H9 (cell line): Measurements from ENCODE around the gene PGAM4. TPM values are rescaled to one million over a fixed set of nuclear protein-coding genes. Genes with fewer than 3 reads are reported as not detected.
"Not testable (repeated sequence)": the region's sequence is repeated elsewhere in the genome, so short reads cannot be mapped to it uniquely, and the experiment has no call there.

ENCODE experiments used
- DNase-seq: peaks from one replicate; pipeline ENCODE4 v3.0.0-alpha.2; 2017
- H2AFZ ChIP-seq: one replicate; pipeline ENCODE4 v1.6.1; 2013; ENCODE audit warnings: mild to moderate bottlenecking, low read length, control low read depth, moderate library complexity
- H2AK5ac ChIP-seq: 2 replicates; pipeline ENCODE4 v1.6.1; 2013; ENCODE audit warnings: low read length, control low read depth, mixed read lengths; ENCODE audit not compliant: insufficient read length
- H2BK120ac ChIP-seq: one replicate; pipeline ENCODE4 v1.6.1; 2013; ENCODE audit warnings: low read depth, mild to moderate bottlenecking, low read length, control low read depth, inconsistent platforms; ENCODE audit not compliant: poor library complexity, severe bottlenecking
- H2BK12ac ChIP-seq: 2 replicates; pipeline ENCODE4 v1.6.1; 2013; ENCODE audit warnings: low read length, control low read depth, mixed read lengths, low read depth; ENCODE audit not compliant: insufficient read length
- H2BK15ac ChIP-seq: 2 replicates; pipeline ENCODE4 v1.6.1; 2013; ENCODE audit warnings: low read depth, low read length, control low read depth
- H2BK20ac ChIP-seq: one replicate; pipeline ENCODE4 v1.6.1; 2013; ENCODE audit warnings: low read depth, mild to moderate bottlenecking, low read length, control low read depth, inconsistent platforms; ENCODE audit not compliant: poor library complexity, severe bottlenecking
- H2BK5ac ChIP-seq: 2 replicates; pipeline ENCODE4 v1.6.1; 2013; ENCODE audit warnings: low read length, control low read depth, mixed read lengths; ENCODE audit not compliant: insufficient read length
- H3K14ac ChIP-seq: 2 replicates; pipeline ENCODE4 v1.6.1; 2013; ENCODE audit warnings: low read length, control low read depth; ENCODE audit not compliant: insufficient read depth
- H3K18ac ChIP-seq: 2 replicates; pipeline ENCODE4 v1.6.1; 2013; ENCODE audit warnings: low read depth, mild to moderate bottlenecking, mixed read lengths, low read length, control low read depth; ENCODE audit not compliant: insufficient read length
- H3K23ac ChIP-seq: 2 replicates; pipeline ENCODE4 v1.6.1; 2013; ENCODE audit warnings: low read length, control low read depth, mixed read lengths, low read depth; ENCODE audit not compliant: insufficient read length
- H3K23me2 ChIP-seq: 2 replicates; pipeline ENCODE4 v1.6.1; 2013; ENCODE audit warnings: low read depth, mild to moderate bottlenecking, mixed read lengths, low read length, control low read depth; ENCODE audit not compliant: insufficient read length, poor library complexity, severe bottlenecking
- H3K27ac ChIP-seq: 2 replicates; pipeline ENCODE4 v1.5.1; 2013; ENCODE audit warnings: low read length, control low read depth, mixed read lengths, low read depth; ENCODE audit not compliant: insufficient read length
- H3K27me3 ChIP-seq: 2 replicates; pipeline ENCODE4 v1.6.1; 2013; ENCODE audit warnings: low read length, control low read depth, inconsistent platforms; ENCODE audit not compliant: insufficient read depth
- H3K4ac ChIP-seq: 2 replicates; pipeline ENCODE4 v1.6.1; 2013; ENCODE audit warnings: low read depth, mild to moderate bottlenecking, control low read depth, inconsistent platforms, low read length, moderate library complexity
- H3K4me1 ChIP-seq: 2 replicates; pipeline ENCODE4 v1.6.1; 2013; ENCODE audit warnings: low read length, control low read depth, inconsistent platforms; ENCODE audit not compliant: insufficient read depth
- H3K4me2 ChIP-seq: 2 replicates; pipeline ENCODE4 v1.6.1; 2013; ENCODE audit warnings: low read length, control low read depth, mixed read lengths; ENCODE audit not compliant: insufficient read length, insufficient read depth
- H3K56ac ChIP-seq: 2 replicates; pipeline ENCODE4 v1.6.1; 2013; ENCODE audit warnings: low read depth, mild to moderate bottlenecking, mixed read lengths, low read length, control low read depth; ENCODE audit not compliant: insufficient read length
- H3K79me1 ChIP-seq: 2 replicates; pipeline ENCODE4 v1.6.1; 2013; ENCODE audit warnings: low read depth, mild to moderate bottlenecking, moderate library complexity, low read length, control low read depth, inconsistent platforms; ENCODE audit not compliant: insufficient read depth, poor library complexity, severe bottlenecking
- H3K79me2 ChIP-seq: 2 replicates; pipeline ENCODE4 v1.6.1; 2013; ENCODE audit warnings: low read length, control low read depth, inconsistent platforms; ENCODE audit not compliant: insufficient read depth
- H3K9ac ChIP-seq: 2 replicates; pipeline ENCODE4 v1.6.1; 2013; ENCODE audit warnings: low read length, control low read depth, mixed read lengths; ENCODE audit not compliant: insufficient read length; ENCODE audit errors: extremely low read depth
- H3K9me3 ChIP-seq: one replicate; pipeline ENCODE4 v1.6.1; 2013; ENCODE audit warnings: low read depth, low read length, inconsistent platforms; ENCODE audit not compliant: control insufficient read depth
- H3T11ph ChIP-seq: one replicate; pipeline ENCODE4 v1.6.1; 2013; ENCODE audit warnings: mild to moderate bottlenecking, low read length, control low read depth, inconsistent platforms
- H4K20me1 ChIP-seq: one replicate; pipeline ENCODE4 v1.6.1; 2013; ENCODE audit not compliant: control insufficient read depth, insufficient read length, insufficient read depth
- H4K5ac ChIP-seq: 2 replicates; pipeline ENCODE4 v1.6.1; 2013; ENCODE audit warnings: low read depth, mild to moderate bottlenecking, mixed read lengths, low read length, control low read depth; ENCODE audit not compliant: insufficient read length
- H4K8ac ChIP-seq: replicated peaks from 2 replicates; pipeline ENCODE4 v1.6.1; 2013; ENCODE audit warnings: low read length, control low read depth, mixed read lengths, low read depth; ENCODE audit not compliant: insufficient read length
- H4K91ac ChIP-seq: 2 replicates; pipeline ENCODE4 v1.6.1; 2013; ENCODE audit warnings: low read depth, mild to moderate bottlenecking, moderate library complexity, mixed read lengths, low read length, control low read depth; ENCODE audit not compliant: insufficient read length
- H3K27ac Mint-ChIP-seq, 3 experiments: 2 replicates in 2 of 3; 3 replicates in 1 of 3; pipeline ENCODE4 v1.8.0; 2020 to 2021; ENCODE audit warnings: mixed read lengths in 3 of 3, mild to moderate bottlenecking in 1 of 3, moderate library complexity in 1 of 3
- H3K27me3 Mint-ChIP-seq: 2 replicates; pipeline ENCODE4 v1.8.0; 2021; ENCODE audit warnings: low read depth, mild to moderate bottlenecking, moderate library complexity, mixed read lengths
- H3K36me3 Mint-ChIP-seq, 3 experiments: 2 replicates in 2 of 3; 3 replicates in 1 of 3; pipeline ENCODE4 v1.8.0; 2020 to 2021; ENCODE audit warnings: low read depth in 3 of 3, mixed read lengths in 3 of 3; ENCODE audit not compliant: insufficient read depth in 1 of 3
- H3K4me1 Mint-ChIP-seq, 2 experiments: 2 replicates each; pipeline ENCODE4 v1.8.0; 2020; ENCODE audit warnings: mixed read lengths in 2 of 2
- H3K4me3 Mint-ChIP-seq, 2 experiments: 2 replicates in 1 of 2; 3 replicates in 1 of 2; pipeline ENCODE4 v1.8.0; 2020 to 2021; ENCODE audit warnings: mild to moderate bottlenecking in 2 of 2, mixed read lengths in 2 of 2, moderate library complexity in 1 of 2
- H3K9me3 Mint-ChIP-seq, 2 experiments: 2 replicates in 1 of 2; 3 replicates in 1 of 2; pipeline ENCODE4 v1.8.0; 2020; ENCODE audit warnings: mild to moderate bottlenecking in 2 of 2, mixed read lengths in 2 of 2, moderate library complexity in 1 of 2
- CTCF ChIP-seq: fragments of 200-600 bp; sonication (generic); conservative IDR thresholded peaks from 3 replicates; pipeline ENCODE4 v1.8.0; 2021; ENCODE audit warnings: antibody characterized with exemption, mild to moderate bottlenecking
- WGBS: extraction: QIAGEN DNeasy Blood & Tissue Kit; methylation state at CpG from one replicate; pipeline ENCODE4 v1.1.7; 2013; ENCODE audit warnings: missing lambda C conversion rate, low lambda C conversion rate, mixed read lengths; ENCODE audit not compliant: insufficient read length; ENCODE audit errors: extremely low coverage; 5-methylcytosine and 5-hydroxymethylcytosine counted together
- total RNA-seq: library from RNA; stranded (reverse); gene quantifications from 2 replicates; pipeline ENCODE4 v1.2.1, GENCODE V29; 2021

The PGAM4 gene
- total RNA-seq, 1 experiment from 2014 or later = 0.52 TPM

- no peaks in the 10 kb centered on the region for H3K27me3 Mint-ChIP-seq
- Histone ChIP-seq H3K4me1 (no peaks in the 10 kb centered on the region), H2BK12ac (no peak overlapping the region), H3K4ac (no peak overlapping the region), H4K5ac (no peak overlapping the region), H3K79me1 (no peaks in the 10 kb centered on the region), H3K14ac (no peak overlapping the region), H2BK20ac (no peak overlapping the region), H3K9ac (no peak overlapping the region), H3K18ac (no peak overlapping the region), H3K56ac (no peak overlapping the region), H2BK5ac (no peak overlapping the region), H3K9me3 (peaks cover 24% of the 10 kb centered on the region), H3K27me3 (no peaks in the 10 kb centered on the region), H2AFZ (no peak overlapping the region), H4K8ac (no peak overlapping the region), H3K23me2 (no peaks in the 10 kb centered on the region), H3K27ac (no peak overlapping the region), H4K20me1 (no peaks in the 10 kb centered on the region), H3K4me2 (no peak overlapping the region), H2BK120ac (no peak overlapping the region), H3K23ac (no peak overlapping the region), H4K91ac (no peak overlapping the region), H3T11ph (no peak overlapping the region), H3K79me2 (no peaks in the 10 kb centered on the region), H2BK15ac (no peak overlapping the region), H2AK5ac (no peak overlapping the region)
- peaks cover 34 to 41% of the 10 kb centered on the region in 2 experiments for H3K9me3 Mint-ChIP-seq
- TF ChIP-seq CTCF = no peak
- no peak for DNase-seq
- no peak overlapping the region for H3K4me3 Mint-ChIP-seq
- no peaks in the 10 kb centered on the region for H3K4me1 Mint-ChIP-seq
- H3K36me3 Mint-ChIP-seq = peaks cover 0 to 4% (median 3%) of the 10 kb centered on the region in 3 experiments; a peak in 2 of 7 replicates
- H3K27ac Mint-ChIP-seq = no peak overlapping the region
Observed at GRCh38 chrX:77922787-77923186, 46.7 kb downstream of the PGAM4 start.

- H3K9me3 ChIP-seq = peaks cover 31% of the 10 kb centered on the region
- H3K36me3 Mint-ChIP-seq, H3K9ac ChIP-seq, H3K14ac ChIP-seq, H2BK12ac ChIP-seq, H2BK120ac ChIP-seq, H3K4me3 Mint-ChIP-seq, H3K27ac Mint-ChIP-seq, H4K8ac ChIP-seq, H3K56ac ChIP-seq, H3K4me1 ChIP-seq, H4K5ac ChIP-seq, H2BK20ac ChIP-seq, H3T11ph ChIP-seq, H3K4ac ChIP-seq, H2AFZ ChIP-seq, H4K91ac ChIP-seq, H2AK5ac ChIP-seq, H3K4me2 ChIP-seq, H4K20me1 ChIP-seq, H3K27me3 Mint-ChIP-seq, H3K79me2 ChIP-seq, H3K27ac ChIP-seq, H3K27me3 ChIP-seq, H2BK15ac ChIP-seq, H3K4me1 Mint-ChIP-seq, H3K18ac ChIP-seq, H3K23ac ChIP-seq, H3K23me2 ChIP-seq, H3K79me1 ChIP-seq, H2BK5ac ChIP-seq, DNase-seq: not testable (repeated sequence)
- whole genome bisulfite sequencing = no CpG with 5 or more reads among the region's 6 CpGs
- peaks cover 40 to 47% of the 10 kb centered on the region in 2 experiments for H3K9me3 Mint-ChIP-seq
Observed at GRCh38 chrX:77919370-77919769, 50.1 kb downstream of the PGAM4 start.
